GM23338 (cell line): ENCODE data around the gene TMEM8B.

Experiments
- EZH2phosphoT487 ChIP-seq: fragments of 200-600 bp; sonication (generic); IDR thresholded peaks from one replicate; pipeline ENCODE4 v1.8.1; 2018; ENCODE audit warnings: antibody characterized with exemption; ENCODE audit not compliant: unreplicated experiment
- JUNB ChIP-seq: IDR thresholded peaks from one replicate; pipeline ENCODE4 v1.6.1; 2016; ENCODE audit warnings: antibody characterized with exemption; ENCODE audit not compliant: unreplicated experiment
- TF ChIP-seq, protein P1 (sequence below), 2 experiments: fragments of 200-600 bp in 1 of 2; sonication (generic) in 1 of 2; conservative IDR thresholded peaks; 2 replicates each; pipeline versions ENCODE4 v1.5.1 to v1.6.1; 2016 to 2017; ENCODE audit warnings: antibody characterized with exemption in 2 of 2, low read depth in 2 of 2, mild to moderate bottlenecking in 2 of 2, moderate library complexity in 1 of 2

- TF ChIP-seq, protein P1, sequence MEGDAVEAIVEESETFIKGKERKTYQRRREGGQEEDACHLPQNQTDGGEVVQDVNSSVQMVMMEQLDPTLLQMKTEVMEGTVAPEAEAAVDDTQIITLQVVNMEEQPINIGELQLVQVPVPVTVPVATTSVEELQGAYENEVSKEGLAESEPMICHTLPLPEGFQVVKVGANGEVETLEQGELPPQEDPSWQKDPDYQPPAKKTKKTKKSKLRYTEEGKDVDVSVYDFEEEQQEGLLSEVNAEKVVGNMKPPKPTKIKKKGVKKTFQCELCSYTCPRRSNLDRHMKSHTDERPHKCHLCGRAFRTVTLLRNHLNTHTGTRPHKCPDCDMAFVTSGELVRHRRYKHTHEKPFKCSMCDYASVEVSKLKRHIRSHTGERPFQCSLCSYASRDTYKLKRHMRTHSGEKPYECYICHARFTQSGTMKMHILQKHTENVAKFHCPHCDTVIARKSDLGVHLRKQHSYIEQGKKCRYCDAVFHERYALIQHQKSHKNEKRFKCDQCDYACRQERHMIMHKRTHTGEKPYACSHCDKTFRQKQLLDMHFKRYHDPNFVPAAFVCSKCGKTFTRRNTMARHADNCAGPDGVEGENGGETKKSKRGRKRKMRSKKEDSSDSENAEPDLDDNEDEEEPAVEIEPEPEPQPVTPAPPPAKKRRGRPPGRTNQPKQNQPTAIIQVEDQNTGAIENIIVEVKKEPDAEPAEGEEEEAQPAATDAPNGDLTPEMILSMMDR (conservative IDR thresholded peaks at IDR 0.05; ENCODE audit: low read depth in 2 of 2), result no peak
- TF ChIP-seq EZH2phosphoT487, result no peak
- TF ChIP-seq JUNB, result no peak
These were observed 9.0 kb upstream of the TMEM8B start for GRCh38 chr9:35820076-35820475.
